GM21576 (cell line): Measurements from ENCODE around the gene RFX3.
A peak's percentile ranks its signal among the peaks of the same experiment; 100 is the strongest.

Experiments
- ATAC-seq: cut with Tn5 transposase; IDR thresholded peaks from one replicate; pipeline ENCODE4 v1.9.1; 2021; ENCODE audit warnings: mild to moderate bottlenecking, moderate library complexity; ENCODE audit not compliant: unreplicated experiment

RFX3 gene

GRCh38 chr9:3478549-3478953 lies 47.2 kb downstream of the RFX3 start:
- peak; percentile 45 for ATAC-seq

DNA sequence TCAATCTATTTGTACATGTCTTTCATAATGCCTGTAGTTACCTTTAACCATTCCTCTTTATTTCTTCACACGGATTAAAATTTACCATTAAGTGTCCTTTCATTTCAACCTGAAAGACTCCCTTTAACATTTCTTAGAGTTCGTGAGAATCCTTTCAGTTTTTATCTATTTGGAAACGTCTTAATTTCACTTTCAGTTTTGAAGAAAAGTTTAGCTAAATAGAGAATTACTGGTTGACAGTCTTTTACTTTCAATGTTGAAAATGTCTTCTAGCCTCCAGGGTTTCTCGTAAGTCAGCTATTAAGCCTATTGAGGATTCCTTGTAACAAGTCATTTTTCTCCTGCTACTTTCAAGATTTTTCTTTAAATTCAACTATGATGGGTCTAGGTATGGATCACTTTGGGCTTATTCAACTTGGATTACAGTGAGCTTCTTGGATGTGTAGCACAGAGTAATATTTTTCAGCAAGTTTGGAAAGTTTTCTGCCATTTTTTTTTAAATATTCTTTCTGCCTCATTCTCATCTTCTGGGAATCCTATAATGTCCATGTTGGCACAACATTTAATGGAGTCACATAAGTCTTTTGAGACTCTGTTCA lies 48.5 kb downstream of the RFX3 start:
- no peak for ATAC-seq

DNA sequence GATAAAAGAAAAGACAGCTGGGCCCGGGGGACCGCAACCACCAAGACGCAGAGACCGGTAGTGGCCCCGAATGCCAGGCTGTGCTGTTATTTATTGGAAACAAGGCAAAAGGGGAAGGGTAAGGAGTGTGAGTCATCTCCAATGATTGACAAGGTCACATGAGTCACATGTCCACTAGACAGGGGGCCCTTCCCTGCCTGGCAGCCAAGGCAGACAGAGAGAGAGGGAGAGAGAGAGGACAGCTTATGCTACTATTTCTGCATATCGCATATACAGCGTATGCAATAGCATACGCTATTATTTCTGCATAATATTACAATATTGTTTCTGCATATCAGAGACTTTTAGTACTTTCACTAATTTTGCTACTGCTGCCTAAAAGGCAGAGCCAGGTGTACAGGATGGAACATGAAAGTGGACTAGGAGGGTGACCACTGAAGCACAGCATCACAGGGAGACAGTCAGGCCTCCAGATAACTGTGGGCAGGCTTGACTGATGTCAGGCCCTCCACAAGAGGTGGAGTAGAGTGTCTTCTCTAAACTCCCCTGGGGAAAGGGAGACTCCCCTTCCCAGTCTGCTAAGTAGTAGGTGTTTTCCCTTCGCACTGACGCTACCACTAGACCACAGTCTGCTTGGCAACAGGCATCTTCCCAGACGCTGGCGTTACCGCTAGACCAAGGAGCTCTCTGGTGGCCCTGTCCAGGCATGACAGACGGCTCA lies 50.3 kb downstream of the RFX3 start:
- no peak for ATAC-seq

DNA sequence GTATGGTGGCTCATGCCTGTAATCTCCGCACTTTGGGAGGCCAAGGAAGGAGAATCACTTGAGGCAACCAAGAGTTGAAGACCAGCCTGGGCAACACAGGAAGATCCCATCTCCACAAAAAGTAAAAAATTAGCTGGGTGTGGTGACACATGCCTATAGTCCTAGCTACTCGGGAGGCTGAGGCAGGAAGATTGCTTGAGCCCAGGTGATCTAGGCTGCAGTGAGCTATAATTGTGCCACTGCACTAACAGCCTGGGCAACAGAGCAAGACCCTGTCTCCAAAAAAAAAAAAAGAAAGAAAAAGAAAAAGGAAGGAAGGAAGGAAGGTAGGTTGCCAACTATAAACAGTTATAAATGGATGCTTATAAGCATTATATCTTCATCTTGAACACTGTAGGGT lies 51.0 kb downstream of the RFX3 start:
- no peak for ATAC-seq

GRCh38 chr9:3473405-3473804 lies 52.4 kb downstream of the RFX3 start:
- peak; percentile 51 for ATAC-seq

GRCh38 chr9:3471883-3472282 lies 53.9 kb downstream of the RFX3 start:
- ATAC-seq, result no peak

GRCh38 chr9:3468421-3469205 lies 57.2 kb downstream of the RFX3 start:
- no peak for ATAC-seq

GRCh38 chr9:3467593-3468219 lies 58.1 kb downstream of the RFX3 start:
- peak; percentile 99 for ATAC-seq

GRCh38 chr9:3464033-3464638 lies 61.7 kb downstream of the RFX3 start:
- ATAC-seq, result no peak

DNA sequence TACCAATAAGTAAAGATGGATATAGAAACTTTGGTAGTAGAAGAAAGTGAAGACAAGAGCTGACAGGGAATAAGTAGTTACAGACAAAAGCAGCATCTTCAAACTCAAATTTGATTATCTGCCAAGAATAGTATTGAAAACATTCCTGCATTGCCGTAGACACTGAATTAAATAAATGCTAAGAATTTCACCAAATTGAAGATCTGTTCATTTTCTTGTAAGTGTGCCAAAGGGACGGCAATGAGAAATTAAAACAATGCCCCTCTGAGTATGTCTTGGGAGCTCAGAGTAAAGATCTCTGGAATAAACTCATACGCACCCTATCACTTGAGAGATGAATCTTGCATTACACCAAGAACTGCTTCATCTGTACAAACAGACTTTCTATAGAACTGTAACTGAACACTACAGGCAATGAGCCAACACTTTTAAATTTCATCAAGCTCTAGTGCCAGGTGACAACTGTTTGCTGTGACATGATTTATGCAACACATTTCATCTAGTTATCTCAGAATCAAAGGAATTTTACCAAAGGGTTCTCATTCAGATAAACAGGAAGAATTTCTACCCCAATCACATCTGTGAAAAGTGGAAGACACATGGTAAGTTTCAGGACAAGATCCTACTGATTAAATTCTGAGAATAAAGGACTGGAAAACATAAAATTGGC lies 66.9 kb downstream of the RFX3 start:
- ATAC-seq, result no peak

- ATAC-seq, result no peak
These were observed 68.6 kb downstream of the RFX3 start for GRCh38 chr9:3457175-3457574.

GRCh38 chr9:3455717-3456116 lies 70.1 kb downstream of the RFX3 start:
- no peak for ATAC-seq

GRCh38 chr9:3455094-3455493 lies 70.7 kb downstream of the RFX3 start:
- ATAC-seq, result no peak

GRCh38 chr9:3451956-3452355 lies 73.8 kb downstream of the RFX3 start:
- no peak for ATAC-seq

DNA sequence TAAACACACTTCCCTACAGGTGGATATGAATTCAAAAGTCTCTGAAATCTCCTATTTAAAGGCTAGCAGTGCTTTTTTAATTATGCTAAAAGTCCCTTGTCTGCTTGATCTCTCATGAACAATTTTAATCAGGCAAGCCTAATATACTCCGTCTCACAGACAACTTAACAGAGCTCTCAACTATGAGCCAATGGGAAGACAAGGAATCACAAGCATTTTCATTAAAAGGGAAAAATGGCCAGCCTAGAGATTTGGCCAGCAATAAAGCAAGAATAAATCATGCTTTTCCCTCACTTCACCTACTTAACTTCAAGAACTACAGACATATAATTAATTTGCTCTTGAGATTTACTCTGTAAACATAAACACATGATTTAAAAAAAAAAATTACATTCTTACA lies 78.0 kb downstream of the RFX3 start:
- ATAC-seq, result no peak

- ATAC-seq, result no peak
These were observed 78.7 kb downstream of the RFX3 start for GRCh38 chr9:3447143-3447542.

- no peak for ATAC-seq
These were observed 79.5 kb downstream of the RFX3 start for GRCh38 chr9:3446313-3446712.

- no peak for ATAC-seq
These were observed 81.8 kb downstream of the RFX3 start for GRCh38 chr9:3444016-3444415.

GRCh38 chr9:3441197-3441816 lies 84.5 kb downstream of the RFX3 start:
- peak; percentile 89 for ATAC-seq
